ENCODE measurements around the gene NECTIN2. TPM values are rescaled to one million over a fixed set of nuclear protein-coding genes. Genes with fewer than 3 reads are reported as not detected.

NECTIN2 gene
- total RNA-seq, 2 experiments from 2014 or later = 1.8 to 1.9 TPM

DNA sequence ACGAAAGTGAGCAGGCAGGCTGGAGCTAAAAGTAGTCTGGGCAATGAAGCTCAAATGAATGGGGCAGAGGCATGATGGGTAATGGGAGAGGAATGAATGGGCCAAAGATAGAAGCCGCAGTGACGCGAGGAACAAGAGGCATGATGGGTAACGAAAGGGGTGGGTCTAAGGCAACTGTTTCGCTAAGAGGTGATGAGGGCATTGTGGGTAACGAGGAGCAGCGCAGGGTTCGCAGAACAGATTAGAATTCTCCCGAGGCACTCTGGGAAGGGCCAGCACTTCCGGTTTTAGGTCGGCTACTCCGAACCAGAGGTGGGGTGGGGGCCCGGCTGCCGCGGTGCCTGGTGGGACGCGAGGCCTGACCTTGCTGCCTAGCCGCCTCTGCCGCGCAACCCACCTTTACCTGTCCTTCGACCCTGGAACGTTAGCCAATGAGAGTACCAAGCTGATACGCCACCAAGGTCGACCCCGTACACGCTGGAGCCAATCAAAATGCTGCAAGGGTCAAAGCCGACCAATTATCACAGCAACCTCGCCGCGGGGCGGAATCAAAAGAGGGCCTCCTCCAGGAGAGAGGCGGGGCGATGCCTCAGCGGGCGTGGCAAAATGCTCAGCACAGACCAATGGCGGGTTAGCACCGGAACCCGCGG is 44.4 kb downstream of the NECTIN2 start:
- Mint-ChIP-seq H3K4me1 (ENCODE audit: low read depth) (peaks cover 25% of the 10 kb centered on the region), H3K27me3 (no peaks in the 10 kb centered on the region), H3K36me3 (ENCODE audit: low read depth) (peaks cover 35% of the 10 kb centered on the region), H3K4me3 (peak overlapping the region; percentile 82), H3K9me3 (no peaks in the 10 kb centered on the region), H3K27ac (peak overlapping the region; percentile 83)
- TF ChIP-seq, protein P1, sequence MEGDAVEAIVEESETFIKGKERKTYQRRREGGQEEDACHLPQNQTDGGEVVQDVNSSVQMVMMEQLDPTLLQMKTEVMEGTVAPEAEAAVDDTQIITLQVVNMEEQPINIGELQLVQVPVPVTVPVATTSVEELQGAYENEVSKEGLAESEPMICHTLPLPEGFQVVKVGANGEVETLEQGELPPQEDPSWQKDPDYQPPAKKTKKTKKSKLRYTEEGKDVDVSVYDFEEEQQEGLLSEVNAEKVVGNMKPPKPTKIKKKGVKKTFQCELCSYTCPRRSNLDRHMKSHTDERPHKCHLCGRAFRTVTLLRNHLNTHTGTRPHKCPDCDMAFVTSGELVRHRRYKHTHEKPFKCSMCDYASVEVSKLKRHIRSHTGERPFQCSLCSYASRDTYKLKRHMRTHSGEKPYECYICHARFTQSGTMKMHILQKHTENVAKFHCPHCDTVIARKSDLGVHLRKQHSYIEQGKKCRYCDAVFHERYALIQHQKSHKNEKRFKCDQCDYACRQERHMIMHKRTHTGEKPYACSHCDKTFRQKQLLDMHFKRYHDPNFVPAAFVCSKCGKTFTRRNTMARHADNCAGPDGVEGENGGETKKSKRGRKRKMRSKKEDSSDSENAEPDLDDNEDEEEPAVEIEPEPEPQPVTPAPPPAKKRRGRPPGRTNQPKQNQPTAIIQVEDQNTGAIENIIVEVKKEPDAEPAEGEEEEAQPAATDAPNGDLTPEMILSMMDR (IDR thresholded peaks at IDR 0.05) = no peak
- Histone ChIP-seq H3K9me3 (ENCODE audit: control insufficient read depth in 1 of 2, insufficient read depth in 1 of 2, low read length in 2 of 2) (no peaks in the 10 kb centered on the region), H3K4me1 (ENCODE audit: insufficient read depth, low read length) (peaks cover 24% of the 10 kb centered on the region), H3K27ac (ENCODE audit: low read depth in 1 of 2, low read length in 2 of 2) (peak overlapping the region; percentile 94 to 95), H3K4me3 (ENCODE audit: low read length) (peak overlapping the region; percentile 63), H3K36me3 (ENCODE audit: insufficient read depth, low read length) (peaks cover 28% of the 10 kb centered on the region), H3K27me3 (ENCODE audit: control insufficient read depth in 1 of 2, insufficient read depth in 2 of 2, low read length in 2 of 2) (no peaks in the 10 kb centered on the region)
- ChIA-PET CTCF (interaction anchor here (1.1 to 1.4 kb wide), 3 partner anchors 44 to 119 kb away, joined by 3 read pairs; partner anchors contain the start of gene NECTIN2), POLR2A (interaction anchor here (0.5 to 2.5 kb wide), 12 partner anchors 15 to 1427 kb away, joined by 3 to 24 read pairs (median 5); partner anchors contain the start of genes APOE, BLOC1S3, CLASRP and CLPTM1)
- intact Hi-C loops (cut with DNase I, micrococcal nuclease) = loop anchor here (1.0 to 2.0 kb wide), 4 partner anchors 64 to 288 kb away; partner anchors contain the start of genes BLOC1S3 (in 2 of the 2), CLPTM1 (in 2 of the 2), TRAPPC6A (in 2 of the 2) and RELB (in 1 of the 2)
- DNase-seq (peak in 9 of 14 experiments; percentile 100), ATAC-seq (ENCODE audit: poor library complexity) (peak; percentile 78)

DNA sequence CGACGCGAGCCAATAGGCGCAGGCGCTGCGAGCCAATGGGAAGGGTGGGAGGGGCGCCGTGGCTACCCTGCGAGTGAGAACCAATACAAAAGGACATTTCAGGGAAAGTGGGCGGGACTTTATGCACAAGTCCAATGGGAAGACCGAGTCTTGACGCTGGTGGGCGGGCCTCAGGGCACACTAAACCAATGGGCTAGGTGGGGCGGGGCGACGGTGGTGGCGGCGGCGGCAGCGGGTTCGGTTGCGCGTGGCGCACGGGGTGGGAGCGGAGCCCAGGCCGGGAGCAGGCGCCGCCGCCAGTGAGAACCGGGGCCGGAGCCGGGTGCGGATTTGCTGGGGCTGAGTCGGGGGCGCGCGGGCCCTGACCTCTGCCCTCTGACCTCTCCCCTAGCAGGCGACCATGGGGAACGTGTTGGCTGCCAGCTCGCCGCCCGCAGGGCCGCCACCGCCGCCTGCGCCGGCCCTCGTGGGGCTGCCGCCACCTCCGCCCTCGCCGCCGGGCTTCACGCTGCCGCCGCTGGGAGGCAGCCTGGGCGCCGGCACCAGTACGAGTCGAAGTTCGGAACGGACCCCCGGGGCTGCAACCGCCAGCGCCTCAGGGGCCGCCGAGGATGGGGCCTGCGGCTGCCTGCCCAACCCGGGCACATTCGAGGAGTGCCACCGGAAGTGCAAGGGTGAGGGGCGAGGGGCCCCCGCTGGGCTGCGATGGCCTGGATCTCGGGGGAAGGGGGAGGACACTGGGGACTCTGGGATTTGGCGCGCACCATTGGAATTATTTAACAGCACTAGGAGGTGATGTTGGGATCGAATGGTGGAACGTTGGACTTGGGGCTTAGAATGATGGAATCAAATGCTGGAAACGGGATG is 45.2 kb downstream of the NECTIN2 start, which contains the start of gene TOMM40:
TOMM40 (plus strand) TSS at position 239 of the 867 bp plus-strand sequence; CDS start at position 401, 162 bp downstream.
- Mint-ChIP-seq H3K36me3 (ENCODE audit: low read depth) (peaks cover 43% of the 10 kb centered on the region), H3K27me3 (no peaks in the 10 kb centered on the region), H3K4me1 (ENCODE audit: low read depth) (peaks cover 25% of the 10 kb centered on the region), H3K9me3 (no peaks in the 10 kb centered on the region), H3K27ac (peak within 1 kb of the TSS; percentile 83), H3K4me3 (peak within 1 kb of the TSS; percentile 82)
- intact Hi-C loops (cut with DNase I, micrococcal nuclease) = loop anchor here (2.0 kb wide), 2 partner anchors 64 to 288 kb away; partner anchors contain the start of genes BLOC1S3 (in 2 of the 2), TRAPPC6A (in 2 of the 2) and CLPTM1 (in 1 of the 2)
- DNase-seq = peak in 8 of 14 experiments; percentile 8 to 100 (median 100)
- H3K36me3 ChIP-seq (ENCODE audit: insufficient read depth, low read length) = peaks cover 35% of the 10 kb centered on the region
- TF ChIP-seq, protein P1 (IDR thresholded peaks at IDR 0.05) = no peak
- peak within 1 kb of the TSS; percentile 66 for H3K4me3 ChIP-seq (ENCODE audit: low read length)
- POLR2A ChIA-PET = interaction anchor here (0.5 to 2.5 kb wide), 10 partner anchors 15 to 1428 kb away, joined by 3 to 24 read pairs (median 6); partner anchors contain the start of genes APOE, BLOC1S3, CLASRP and CLPTM1
- no peak for ATAC-seq (ENCODE audit: poor library complexity)
- H3K4me1 ChIP-seq (ENCODE audit: insufficient read depth, low read length) = peaks cover 24% of the 10 kb centered on the region
- CTCF ChIA-PET = interaction anchor here (1.4 kb wide), 1 partner anchor 45 kb away, joined by 3 read pairs; the partner anchor contains the start of gene NECTIN2
- no peaks in the 10 kb centered on the region for H3K9me3 ChIP-seq (ENCODE audit: control insufficient read depth in 1 of 2, insufficient read depth in 1 of 2, low read length in 2 of 2)
- H3K27ac ChIP-seq (ENCODE audit: low read depth in 1 of 2, low read length in 2 of 2) = peak within 1 kb of the TSS; percentile 94 to 95
- no peaks in the 10 kb centered on the region for H3K27me3 ChIP-seq (ENCODE audit: control insufficient read depth in 1 of 2, insufficient read depth in 2 of 2, low read length in 2 of 2)

DNA sequence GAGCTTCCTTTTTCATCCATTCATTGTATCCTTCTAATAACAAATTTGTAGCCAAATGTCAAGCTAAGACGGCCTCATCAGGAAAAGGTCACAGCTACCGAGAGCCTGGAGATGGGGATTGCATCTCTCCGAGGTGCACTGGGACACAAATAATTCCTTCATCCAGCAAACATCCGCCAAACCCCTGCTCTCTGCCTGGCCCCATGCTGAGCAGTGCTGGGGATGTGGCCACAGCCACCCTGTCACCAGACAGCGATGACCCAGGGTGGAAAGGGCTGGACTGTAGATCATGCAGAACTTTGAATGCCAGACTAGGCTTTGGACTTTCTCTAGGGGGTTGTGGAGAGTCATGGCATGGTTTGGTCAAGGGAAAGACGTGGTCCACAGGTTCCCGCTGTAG is 46.8 kb downstream of the NECTIN2 start:
- H3K4me3 Mint-ChIP-seq = peak overlapping the region; percentile 78
- Histone ChIP-seq H3K4me3 (ENCODE audit: low read length) (no peak overlapping the region), H3K4me1 (ENCODE audit: insufficient read depth, low read length) (peaks cover 24% of the 10 kb centered on the region), H3K27me3 (ENCODE audit: control insufficient read depth in 1 of 2, insufficient read depth in 2 of 2, low read length in 2 of 2) (no peaks in the 10 kb centered on the region), H3K36me3 (ENCODE audit: insufficient read depth, low read length) (peaks cover 47% of the 10 kb centered on the region), H3K27ac (ENCODE audit: low read depth in 1 of 2, low read length in 2 of 2) (no peak overlapping the region), H3K9me3 (ENCODE audit: control insufficient read depth in 1 of 2, insufficient read depth in 1 of 2, low read length in 2 of 2) (no peaks in the 10 kb centered on the region)
- ATAC-seq (ENCODE audit: poor library complexity) = no peak
- intact Hi-C loops (cut with DNase I, micrococcal nuclease) = no loop called here
- TF ChIP-seq, protein P1 (IDR thresholded peaks at IDR 0.05) = no peak
- H3K27me3 Mint-ChIP-seq = no peaks in the 10 kb centered on the region
- H3K27ac Mint-ChIP-seq = peak overlapping the region; percentile 29
- peaks cover 55% of the 10 kb centered on the region for H3K36me3 Mint-ChIP-seq (ENCODE audit: low read depth)
- H3K4me1 Mint-ChIP-seq (ENCODE audit: low read depth) = peaks cover 25% of the 10 kb centered on the region
- CTCF ChIA-PET = no interaction called here
- DNase-seq = no peak
- POLR2A ChIA-PET = no interaction called here
- H3K9me3 Mint-ChIP-seq = no peaks in the 10 kb centered on the region

All from CD4-positive, alpha-beta T cell (primary cell).